K562 (cell line): ENCODE results near the gene BBLN. TPM values are rescaled to one million over a fixed set of nuclear protein-coding genes. Genes with fewer than 3 reads are reported as not detected.

Experiments
- ATAC-seq: fragments of 200-7000 bp; cut with Tn5 transposase; 3 replicates; pipeline ENCODE4 v1.9.1; 2020; ENCODE audit warnings: moderate library complexity
- BruUV-seq: library from RNA; stranded (reverse); fragments of 400-500 nt; replicated peaks from 2 replicates; lab custom pipeline; 2021; lab: Mats Ljungman, UMichigan
- CTCF ChIA-PET: fragments of 300-600 bp; formaldehyde crosslinking; extraction: SDS; loops from one replicate; lab custom pipeline; 2021; ENCODE audit warnings: low intra/inter-chr PET ratio; lab: Yijun Ruan, JAX
- POLR2A ChIA-PET: fragments of 300-600, 350-650 bp; sonication (Branson Sonifier 250); formaldehyde crosslinking; extraction: SDS; loops from one replicate; lab custom pipeline; 2021; ENCODE audit warnings: antibody characterized with exemption, inconsistent platforms; lab: Yijun Ruan, JAX
- DNase-seq, 4 experiments: peaks; one replicate each; pipeline versions ENCODE4 v3.0.0 to v3.0.0-alpha.2; 2011 to 2018; ENCODE audit warnings: low spot score in 3 of 4, mixed read lengths in 3 of 4; ENCODE audit errors: extremely low read depth in 1 of 4
- FAIRE-seq: peaks from 2 replicates; lab custom pipeline; 2011; peaks lifted over from hg19 to GRCh38; lab: Jason Lieb, UNC
- H2AFZ ChIP-seq: 2 replicates; pipeline ENCODE4 v1.6.0; 2011; ENCODE audit warnings: low read depth, low read length, control low read depth, inconsistent platforms
- H3K27ac ChIP-seq: fragments of 200-600 bp; 3 replicates; pipeline ENCODE4 v1.8.0; 2011; ENCODE audit warnings: low read depth, mild to moderate bottlenecking, control low read depth, inconsistent platforms, low read length, moderate library complexity, mixed read lengths; ENCODE audit errors: extremely low read depth
- H3K27me3 ChIP-seq, 2 experiments: fragments of 300-600 bp in 1 of 2; 2 replicates in 1 of 2; 3 replicates in 1 of 2; pipeline versions ENCODE4 v1.6.0 to v1.8.0; 2011; ENCODE audit warnings: inconsistent platforms in 2 of 2, low read length in 2 of 2, mild to moderate bottlenecking in 1 of 2, mixed read lengths in 1 of 2, moderate library complexity in 1 of 2; ENCODE audit not compliant: control insufficient read depth in 2 of 2, insufficient read depth in 2 of 2
- H3K36me3 ChIP-seq: fragments of 300-600 bp; 3 replicates; pipeline ENCODE4 v1.8.0; 2011; ENCODE audit warnings: mild to moderate bottlenecking, low read length, inconsistent platforms; ENCODE audit not compliant: control insufficient read depth, insufficient read depth
- H3K4me1 ChIP-seq, 2 experiments: fragments of 200-600 bp in 1 of 2; replicated peaks in 1 of 2; 2 replicates in 1 of 2; 3 replicates in 1 of 2; pipeline versions ENCODE4 v1.5.1 to v1.8.0; 2011; ENCODE audit warnings: inconsistent platforms in 2 of 2, low read length in 2 of 2, mild to moderate bottlenecking in 1 of 2, mixed read lengths in 1 of 2, moderate library complexity in 1 of 2; ENCODE audit not compliant: control insufficient read depth in 2 of 2, insufficient read depth in 2 of 2
- H3K4me2 ChIP-seq: 2 replicates; pipeline ENCODE4 v1.6.1; 2011; ENCODE audit warnings: low read length, control low read depth, inconsistent platforms, mixed read lengths; ENCODE audit not compliant: insufficient read depth
- H3K4me3 ChIP-seq: fragments of 200-600 bp; sonication (generic), shearing (Covaris generic); 2 replicates; pipeline ENCODE4 v1.5.1; 2016; ENCODE audit warnings: control low read depth, inconsistent platforms
- H3K79me2 ChIP-seq: fragments of 200-600 bp; 3 replicates; pipeline ENCODE4 v1.8.0; 2011; ENCODE audit warnings: low read length, inconsistent platforms; ENCODE audit not compliant: control insufficient read depth, insufficient read depth
- H3K9ac ChIP-seq, 2 experiments: 2 replicates each; pipeline versions ENCODE4 v1.6.0 to v1.6.1; 2011; ENCODE audit warnings: low read depth in 2 of 2, low read length in 2 of 2, control low read depth in 1 of 2, inconsistent platforms in 1 of 2, mild to moderate bottlenecking in 1 of 2, mixed read lengths in 1 of 2; ENCODE audit not compliant: insufficient read depth in 1 of 2
- H3K9me1 ChIP-seq: one replicate; pipeline ENCODE4 v1.6.0; 2011; ENCODE audit warnings: inconsistent platforms, mild to moderate bottlenecking, low read length, moderate library complexity; ENCODE audit not compliant: control insufficient read depth, insufficient read depth
- H3K9me3 ChIP-seq: replicated peaks from 2 replicates; pipeline ENCODE4 v1.5.1; 2011; ENCODE audit warnings: low read depth, low read length, inconsistent platforms; ENCODE audit not compliant: control insufficient read depth, insufficient read depth
- H4K20me1 ChIP-seq: replicated peaks from 2 replicates; pipeline ENCODE4 v1.6.1; 2011; ENCODE audit warnings: low read length, inconsistent platforms, mixed read lengths; ENCODE audit not compliant: control insufficient read depth, insufficient read depth
- BHLHE40 ChIP-seq: IDR thresholded peaks from 2 replicates; pipeline ENCODE4 v1.6.1; 2011; ENCODE audit warnings: low read length, improper control_type of control experiment
- C11orf30 ChIP-seq: fragments of 450-650 bp; IDR thresholded peaks from 2 replicates; pipeline ENCODE4 v1.6.1; 2016; ENCODE audit warnings: low read depth, mild to moderate bottlenecking
- ELF2 ChIP-seq: fragments of 250-450 bp; sonication (Bioruptor Pico); IDR thresholded peaks from 2 replicates; pipeline ENCODE4 v1.5.0; 2021; ENCODE audit warnings: mild to moderate bottlenecking
- FIP1L1 ChIP-seq: fragments of 200-400 bp; formaldehyde crosslinking; IDR thresholded peaks from 2 replicates; pipeline ENCODE4 v1.6.1; 2018; ENCODE audit warnings: mild to moderate bottlenecking, low read depth, low read length; ENCODE audit not compliant: poor library complexity, severe bottlenecking
- HSF4 ChIP-seq: fragments of 250-450 bp; sonication (Bioruptor Pico); IDR thresholded peaks from 2 replicates; pipeline ENCODE4 v2.1.2; 2022; ENCODE audit warnings: mild to moderate bottlenecking, moderate library complexity, borderline replicate concordance
- MCM3 ChIP-seq: fragments of 450-650 bp; IDR thresholded peaks from 2 replicates; pipeline ENCODE4 v1.6.1; 2016
- NR4A1 ChIP-seq, 2 experiments: fragments of 250-450 bp in 1 of 2; fragments of 450-650 bp in 1 of 2; sonication (Bioruptor Pico) in 1 of 2; IDR thresholded peaks; 2 replicates each; pipeline versions ENCODE4 v1.4.0 to v1.6.1; 2016 to 2020; ENCODE audit warnings: mild to moderate bottlenecking in 2 of 2, missing compliant biosample characterization in 1 of 2, missing genetic modification characterization in 1 of 2, moderate library complexity in 1 of 2
- RAD21 ChIP-seq, 2 experiments: fragments of 250-450 bp in 1 of 2; fragments of 450-650 bp in 1 of 2; sonication (Bioruptor Pico) in 1 of 2; formaldehyde crosslinking in 1 of 2; IDR thresholded peaks in 1 of 2; conservative IDR thresholded peaks in 1 of 2; 2 replicates each; pipeline versions ENCODE4 v1.4.0 to v1.8.0; 2020 to 2022; ENCODE audit warnings: mild to moderate bottlenecking in 2 of 2, moderate library complexity in 1 of 2
- SLC30A9 ChIP-seq: fragments of 250-450 bp; sonication (Bioruptor Pico); IDR thresholded peaks from 2 replicates; pipeline ENCODE4 v1.8.0; 2022; ENCODE audit warnings: mild to moderate bottlenecking, moderate library complexity
- TAF15 ChIP-seq: fragments of 200-400 bp; formaldehyde crosslinking; IDR thresholded peaks from 2 replicates; pipeline ENCODE4 v1.6.1; 2017; ENCODE audit warnings: mild to moderate bottlenecking, low read depth, low read length, moderate library complexity
- TAL1 ChIP-seq: fragments of 450-650 bp; IDR thresholded peaks from 2 replicates; pipeline ENCODE4 v1.6.1; 2016; ENCODE audit warnings: mild to moderate bottlenecking
- TBL1XR1 ChIP-seq, 2 experiments: IDR thresholded peaks; 2 replicates each; pipeline ENCODE4 v1.6.1; 2012; ENCODE audit warnings: improper control_type of control experiment in 2 of 2, low read length in 2 of 2, mild to moderate bottlenecking in 1 of 2
- USF2 ChIP-seq: sonication (generic); formaldehyde crosslinking; IDR thresholded peaks from 2 replicates; pipeline ENCODE4 v1.5.0; 2020; ENCODE audit warnings: missing genetic modification reagents
- ZNF280B ChIP-seq: fragments of 250-450 bp; sonication (Bioruptor Pico); IDR thresholded peaks from 2 replicates; pipeline ENCODE4 v1.5.1; 2021; ENCODE audit warnings: mild to moderate bottlenecking
- ZNF586 ChIP-seq: fragments of 450-650 bp; formaldehyde crosslinking; conservative IDR thresholded peaks from 2 replicates; pipeline ENCODE4 v1.4.0; 2020; ENCODE audit warnings: mild to moderate bottlenecking, moderate library complexity
- whole genome bisulfite sequencing: fragments of 100-300 bp; shearing (Covaris generic); methylation state at CpG from one replicate; pipeline ENCODE4 v1.1.6; 2016; ENCODE audit warnings: low coverage, mixed read lengths; ENCODE audit not compliant: insufficient coverage; ENCODE audit errors: missing lambda C conversion rate; 5-methylcytosine and 5-hydroxymethylcytosine counted together
- in situ Hi-C: fragments of 300-500 bp; cut with MboI; formaldehyde crosslinking; loops from 4 replicates; pipeline ENCODE4 v1.15.0; 2018; ENCODE audit warnings: inconsistent platforms, mixed read lengths
- intact Hi-C: fragments of 100-400 bp; cut with micrococcal nuclease; formaldehyde crosslinking; loops from 2 replicates; pipeline ENCODE4 v1.14.2; 2022
- polyA plus RNA-seq, 8 experiments: library from polyadenylated mRNA; depleted of rRNA in 4 of 8; stranded (reverse) in 5 of 8; unstranded in 3 of 8; fragments of >200 nt; fragmentation: Nextera tagmentation in 2 of 8; fragmentation: Illumina TruSeq in 1 of 8; extraction: Ambion mirVana in 2 of 8; extraction: Trizol in 1 of 8; gene quantifications; 2 replicates each; pipeline versions ENCODE4 v1.2.1 to v1.2.3, GENCODE V29; 2011 to 2014; ENCODE audit warnings: inconsistent platforms in 1 of 8, missing spikeins in 1 of 8
- total RNA-seq, 7 experiments: library from RNA; depleted of rRNA in 6 of 7; stranded (reverse); fragments of >200 nt in 6 of 7; fragmentation: Illumina TruSeq in 2 of 7; extraction: Trizol in 2 of 7; gene quantifications; 2 replicates each; pipeline versions ENCODE4 v1.2.1 to v1.2.3, GENCODE V29; 2011 to 2021; ENCODE audit warnings: low replicate concordance in 1 of 7
- TF ChIP-seq, protein P1 (sequence below), 2 experiments: fragments of 200-800 bp in 1 of 2; sonication (Bioruptor generic) in 1 of 2; sonication (generic) in 1 of 2; formaldehyde crosslinking in 1 of 2; IDR thresholded peaks in 1 of 2; conservative IDR thresholded peaks in 1 of 2; 2 replicates each; pipeline versions ENCODE4 v1.5.0 to v1.6.1; 2016 to 2020; ENCODE audit warnings: missing compliant biosample characterization in 1 of 2, missing genetic modification characterization in 1 of 2, missing genetic modification reagents in 1 of 2
- TF ChIP-seq, protein P2 (sequence below): fragments of 250-450 bp; sonication (Bioruptor Pico); IDR thresholded peaks from 2 replicates; pipeline ENCODE4 v1.8.0; 2022; ENCODE audit warnings: moderate library complexity, mild to moderate bottlenecking, inconsistent platforms

BBLN gene
- total and polyA plus RNA-seq, 9 of the 15 experiments (the other 6 are each of a cell fraction or from before 2014, with no cell fraction given), result 4.2 to 331 (median 87.1) TPM

DNA sequence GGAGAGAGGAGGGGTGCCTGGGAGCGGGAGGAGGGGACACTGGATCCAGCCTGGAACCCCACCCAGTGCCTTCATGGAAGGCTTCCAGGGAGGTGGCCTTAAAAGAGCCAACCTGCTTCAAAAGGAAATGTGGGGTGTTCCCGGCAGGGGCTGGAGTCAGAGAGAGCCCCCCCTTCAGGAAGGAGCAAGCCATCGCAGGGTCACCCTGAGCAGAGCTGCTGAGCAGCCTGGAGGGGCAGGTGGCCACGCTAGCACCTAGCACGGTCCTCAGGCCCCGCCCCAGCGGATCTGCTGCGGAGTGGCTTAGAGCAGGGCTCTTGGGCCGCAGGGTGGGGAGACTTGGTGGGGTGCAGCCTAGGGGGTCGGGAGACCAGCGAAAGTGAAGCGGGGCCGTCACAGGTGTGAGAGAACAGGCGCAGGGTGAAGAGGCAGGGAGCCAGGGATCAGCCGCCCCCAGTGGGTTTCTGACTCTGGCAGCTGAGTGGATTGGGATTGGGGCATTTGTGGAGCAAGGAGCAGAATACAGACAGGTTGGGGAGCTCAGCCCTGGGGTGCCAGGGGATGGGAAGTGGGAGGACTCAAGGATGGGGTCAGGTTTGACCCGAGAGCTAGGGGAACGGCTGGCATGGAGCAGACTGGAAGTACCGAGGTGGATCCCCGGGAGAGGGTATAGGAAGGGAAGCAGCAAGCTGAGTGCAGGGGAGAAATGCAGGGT lies 9.3 kb upstream of the BBLN start:
- no peaks in the 10 kb centered on the region for H4K20me1 ChIP-seq
- peak; percentile 93 to 99 (median 96) for DNase-seq
- H3K27ac ChIP-seq, result peak overlapping the region; percentile 9; the same call in 1 of the 3 replicates
- FAIRE-seq, result peak; percentile 97
- H3K9me3 ChIP-seq, result no peaks in the 10 kb centered on the region
- CTCF ChIA-PET, result no interaction called here
- no peaks in the 10 kb centered on the region for H3K27me3 ChIP-seq
- WGBS, result 45% methylated on average over 19 of the region's 19 CpGs
- peak overlapping the region; percentile 61 for H3K4me2 ChIP-seq
- no peaks in the 10 kb centered on the region for H3K36me3 ChIP-seq
- peak; percentile 94 for ATAC-seq
- intact Hi-C loops, result no loop called here
- H3K4me3 ChIP-seq, result no peak overlapping the region
- BruUV-seq, result no TSS peak
- H3K9ac ChIP-seq, result peak overlapping the region; percentile 10 to 82
- H3K79me2 ChIP-seq, result no peaks in the 10 kb centered on the region
- in situ Hi-C loops, result no loop called here
- POLR2A ChIA-PET, result interaction anchor here (0.5 to 3.6 kb wide), 11 partner anchors 10 to 72 kb away, joined by 3 to 37 read pairs (median 4); partner anchors contain the start of gene BBLN
- H2AFZ ChIP-seq, result peak overlapping the region; percentile 94
- H3K9me1 ChIP-seq, result peaks cover 8% of the 10 kb centered on the region
- peaks cover 17 to 71% of the 10 kb centered on the region in 2 experiments for H3K4me1 ChIP-seq
- TF ChIP-seq TAF15 (no peak), USF2 (CRISPR knock-in tag) (no peak), HSF4 (CRISPR knock-in tag) (no peak), FIP1L1 (peak; percentile 28), BHLHE40 (peak; percentile 55), RAD21 (CRISPR knock-in tag; conservative IDR thresholded peaks at IDR 0.05 in 1 of 2, IDR thresholded peaks at IDR 0.05 in 1 of 2) (peak in 1 of 2 experiments; percentile 57; a peak in 2 of 4 replicates), ZNF280B (CRISPR knock-in tag) (no peak), MCM3 (no peak), ELF2 (CRISPR knock-in tag) (no peak), SLC30A9 (CRISPR knock-in tag) (no peak), C11orf30 (no peak), ZNF586 (CRISPR knock-in tag) (no peak), TBL1XR1 (IDR thresholded peaks at IDR 0.05; ENCODE audit: low read length in 2 of 2) (0 out of 4 replicates have a peak, but pooled peaks of 1 of the 2 experiments have one; percentile 18), TAL1 (no peak), NR4A1 (CRISPR knock-in tag; IDR thresholded peaks at IDR 0.05) (no peak), NR4A1 (tag; IDR thresholded peaks at IDR 0.05) (0 out of 2 replicates have a peak, but pooled peaks have one; percentile 10)
- TF ChIP-seq, protein P1, sequence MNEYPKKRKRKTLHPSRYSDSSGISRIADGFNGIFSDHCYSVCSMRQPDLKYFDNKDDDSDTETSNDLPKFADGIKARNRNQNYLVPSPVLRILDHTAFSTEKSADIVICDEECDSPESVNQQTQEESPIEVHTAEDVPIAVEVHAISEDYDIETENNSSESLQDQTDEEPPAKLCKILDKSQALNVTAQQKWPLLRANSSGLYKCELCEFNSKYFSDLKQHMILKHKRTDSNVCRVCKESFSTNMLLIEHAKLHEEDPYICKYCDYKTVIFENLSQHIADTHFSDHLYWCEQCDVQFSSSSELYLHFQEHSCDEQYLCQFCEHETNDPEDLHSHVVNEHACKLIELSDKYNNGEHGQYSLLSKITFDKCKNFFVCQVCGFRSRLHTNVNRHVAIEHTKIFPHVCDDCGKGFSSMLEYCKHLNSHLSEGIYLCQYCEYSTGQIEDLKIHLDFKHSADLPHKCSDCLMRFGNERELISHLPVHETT (CRISPR knock-in tag; conservative IDR thresholded peaks at IDR 0.05 in 1 of 2, IDR thresholded peaks at IDR 0.05 in 1 of 2), result no peak
- TF ChIP-seq, protein P2, sequence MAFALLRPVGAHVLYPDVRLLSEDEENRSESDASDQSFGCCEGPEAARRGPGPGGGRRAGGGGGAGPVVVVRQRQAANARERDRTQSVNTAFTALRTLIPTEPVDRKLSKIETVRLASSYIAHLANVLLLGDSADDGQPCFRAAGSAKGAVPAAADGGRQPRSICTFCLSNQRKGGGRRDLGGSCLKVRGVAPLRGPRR (CRISPR knock-in tag), result no peak
